HAP-1 (cell line): Measurements from ENCODE around the gene SBK1.
"Not testable (repeated sequence)": the region's sequence is repeated elsewhere in the genome, so short reads cannot be mapped to it uniquely, and the experiment has no call there.

Source experiments
- DNase-seq, 2 experiments: peaks; one replicate each; pipeline ENCODE4 v3.0.0-alpha.2; 2016 to 2020; ENCODE audit warnings: low spot score in 2 of 2
- H3K27me3 ChIP-seq: fragments of 250-450 bp; sonication (Bioruptor Pico); 2 replicates; pipeline ENCODE4 v1.5.1; 2020; ENCODE audit warnings: low read depth, mild to moderate bottlenecking, moderate library complexity
- H3K36me3 ChIP-seq: fragments of 250-450 bp; sonication (Bioruptor Pico); replicated peaks from 2 replicates; pipeline ENCODE4 v1.5.1; 2020; ENCODE audit warnings: mild to moderate bottlenecking
- H3K4me1 ChIP-seq: fragments of 250-450 bp; sonication (Bioruptor Pico); 2 replicates; pipeline ENCODE4 v1.5.1; 2020; ENCODE audit warnings: mild to moderate bottlenecking
- H3K4me3 ChIP-seq: fragments of 250-450 bp; sonication (Bioruptor Pico); 2 replicates; pipeline ENCODE4 v1.5.1; 2020; ENCODE audit warnings: mild to moderate bottlenecking, moderate library complexity
- H3K9me3 ChIP-seq: fragments of 250-450 bp; sonication (Bioruptor Pico); 2 replicates; pipeline ENCODE4 v1.5.1; 2020; ENCODE audit warnings: mild to moderate bottlenecking, moderate library complexity
- in situ Hi-C: fragments of 300-500 bp; cut with MboI; formaldehyde crosslinking; loops from 3 replicates; pipeline ENCODE4 v1.14.3; 2020; ENCODE audit warnings: low sequenced_read_pairs, inconsistent platforms, mixed read lengths

Gene SBK1

GRCh38 chr16:28291651-28292626, at the start of gene SBK1:
SBK1 (plus strand) TSS chr16:28292525; CDS start chr16:28317392, 24,867 bp downstream.
- DNase-seq, result peak; percentile 82 to 84
- in situ Hi-C loops, result no loop called here
- no peaks in the 10 kb centered on the region for H3K9me3 ChIP-seq

GRCh38 chr16:28249483-28249882, 42.8 kb upstream of the SBK1 start:
- H3K27me3 ChIP-seq, H3K4me3 ChIP-seq, H3K9me3 ChIP-seq, H3K36me3 ChIP-seq, DNase-seq, H3K4me1 ChIP-seq, in situ Hi-C loops: not testable (repeated sequence)

More at GRCh38 chr16:28291651-28292626, at the start of gene SBK1:
- no peaks in the 10 kb centered on the region for H3K27me3 ChIP-seq
- peak within 1 kb of the TSS; percentile 68 for H3K4me3 ChIP-seq
- H3K4me1 ChIP-seq, result peaks cover 10% of the 10 kb centered on the region
- H3K36me3 ChIP-seq, result peaks cover 4% of the 10 kb centered on the region; the same call in 1 of the 2 replicates

- H3K4me3 ChIP-seq, result no peak overlapping the region
- no peaks in the 10 kb centered on the region for H3K4me1 ChIP-seq
- no peaks in the 10 kb centered on the region for H3K9me3 ChIP-seq
- H3K36me3 ChIP-seq, result no peaks in the 10 kb centered on the region
- DNase-seq, result no peak
- in situ Hi-C loops, result no loop called here
- no peaks in the 10 kb centered on the region for H3K27me3 ChIP-seq
Observed at GRCh38 chr16:28250999-28251398, 41.3 kb upstream of the SBK1 start.

- no peak overlapping the region for H3K4me3 ChIP-seq
- no peaks in the 10 kb centered on the region for H3K9me3 ChIP-seq
- H3K4me1 ChIP-seq, result no peaks in the 10 kb centered on the region
- H3K36me3 ChIP-seq, result no peaks in the 10 kb centered on the region
- no peaks in the 10 kb centered on the region for H3K27me3 ChIP-seq
- no peak for DNase-seq
- in situ Hi-C loops, result no loop called here
Observed at GRCh38 chr16:28254158-28254557, 38.2 kb upstream of the SBK1 start.

- in situ Hi-C loops, result no loop called here
- no peaks in the 10 kb centered on the region for H3K27me3 ChIP-seq
- no peaks in the 10 kb centered on the region for H3K36me3 ChIP-seq
- no peaks in the 10 kb centered on the region for H3K9me3 ChIP-seq
- no peak overlapping the region for H3K4me3 ChIP-seq
- no peaks in the 10 kb centered on the region for H3K4me1 ChIP-seq
- no peak for DNase-seq
Observed at GRCh38 chr16:28255838-28256237, 36.5 kb upstream of the SBK1 start.

GRCh38 chr16:28257256-28257655, 35.1 kb upstream of the SBK1 start:
- Histone ChIP-seq H3K9me3 (no peaks in the 10 kb centered on the region), H3K4me1 (no peaks in the 10 kb centered on the region), H3K4me3 (no peak overlapping the region), H3K36me3 (no peaks in the 10 kb centered on the region), H3K27me3 (no peaks in the 10 kb centered on the region)
- in situ Hi-C loops, result no loop called here
- DNase-seq, result no peak

DNA sequence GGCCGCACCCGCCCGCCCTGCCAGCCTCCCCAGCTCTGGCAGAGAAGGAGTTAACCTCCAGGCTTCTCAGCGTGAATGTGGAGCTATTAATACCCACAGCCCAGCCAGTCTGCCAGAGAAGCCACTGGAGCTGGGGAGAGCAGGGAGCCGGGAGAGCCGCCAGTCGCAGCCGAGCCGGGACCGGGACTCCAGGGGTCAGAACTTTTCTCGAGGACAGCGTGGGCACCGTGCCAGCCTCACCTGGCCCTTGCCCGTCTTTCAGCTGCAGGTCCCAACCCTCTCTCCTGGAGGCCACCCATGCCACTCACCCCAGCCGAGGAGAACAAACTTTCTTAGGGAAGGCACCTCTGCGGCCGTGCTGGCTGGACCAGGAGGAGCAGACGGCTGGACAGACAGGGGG, 33.8 kb upstream of the SBK1 start:
- Histone ChIP-seq H3K9me3 (no peaks in the 10 kb centered on the region), H3K36me3 (no peaks in the 10 kb centered on the region), H3K4me1 (no peaks in the 10 kb centered on the region), H3K4me3 (no peak overlapping the region), H3K27me3 (no peaks in the 10 kb centered on the region)
- in situ Hi-C loops, result no loop called here
- DNase-seq, result no peak

DNA sequence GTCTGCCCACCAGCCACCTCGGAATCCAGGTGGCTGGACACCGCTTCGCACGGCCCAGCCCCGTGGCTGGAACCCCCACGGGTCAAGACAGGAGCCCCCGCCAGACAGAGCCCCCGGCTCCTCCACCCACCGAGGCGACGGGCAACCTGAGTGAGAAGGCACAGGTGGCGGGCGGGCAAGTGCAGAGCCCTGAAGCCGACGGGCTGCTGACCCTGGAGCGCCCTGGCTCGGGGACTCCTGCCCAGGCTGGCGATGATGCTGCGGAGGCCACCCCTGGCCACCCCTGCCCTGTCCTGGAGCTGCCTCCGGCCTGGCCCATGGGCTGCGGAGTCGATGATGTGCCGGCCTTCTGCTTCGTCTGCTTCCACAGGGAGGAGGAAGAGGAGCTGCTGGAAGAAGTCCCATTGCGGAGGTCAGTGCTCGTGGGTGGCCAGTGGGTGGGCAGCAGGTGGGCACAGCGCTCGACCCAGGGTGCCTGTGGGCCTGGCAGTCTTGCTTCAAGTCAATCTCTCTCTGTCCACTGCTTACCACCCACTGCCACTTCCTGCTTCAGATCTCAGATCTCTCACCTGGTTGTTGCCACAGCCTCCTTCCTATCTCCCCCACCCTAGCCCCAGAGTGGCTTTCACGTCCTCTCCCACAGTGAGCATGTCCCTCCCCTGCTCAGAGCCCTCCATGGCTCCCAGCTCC, 33.1 kb upstream of the SBK1 start:
- no peak overlapping the region for H3K4me3 ChIP-seq
- no peaks in the 10 kb centered on the region for H3K36me3 ChIP-seq
- in situ Hi-C loops, result no loop called here
- no peaks in the 10 kb centered on the region for H3K4me1 ChIP-seq
- H3K27me3 ChIP-seq, result no peaks in the 10 kb centered on the region
- H3K9me3 ChIP-seq, result no peaks in the 10 kb centered on the region
- DNase-seq, result no peak

GRCh38 chr16:28259781-28260150, 32.6 kb upstream of the SBK1 start:
- Histone ChIP-seq H3K27me3 (no peaks in the 10 kb centered on the region), H3K9me3 (no peaks in the 10 kb centered on the region), H3K36me3 (no peaks in the 10 kb centered on the region), H3K4me1 (no peaks in the 10 kb centered on the region), H3K4me3 (no peak overlapping the region)
- no peak for DNase-seq
- in situ Hi-C loops, result no loop called here

DNA sequence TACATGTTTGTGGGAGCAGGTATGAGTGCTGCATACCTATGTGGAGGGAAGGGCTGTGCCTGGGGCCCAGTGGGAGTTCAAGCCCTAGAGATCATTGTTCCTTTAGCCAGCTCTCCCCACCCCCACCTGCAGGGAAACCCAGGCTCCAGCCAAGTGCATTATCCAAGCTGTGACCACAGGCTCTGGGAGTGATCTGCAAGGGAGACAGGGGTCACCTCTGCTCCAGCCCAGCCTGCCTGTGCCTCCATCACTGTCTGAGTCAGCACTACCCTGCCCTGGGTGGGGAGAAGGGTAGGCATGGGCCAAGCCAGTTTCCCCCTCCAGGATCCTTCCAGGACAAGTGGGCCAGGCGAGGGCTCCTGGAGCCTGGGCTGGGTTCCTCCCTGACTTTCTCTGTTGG, 32.1 kb upstream of the SBK1 start:
- DNase-seq, result no peak

DNA sequence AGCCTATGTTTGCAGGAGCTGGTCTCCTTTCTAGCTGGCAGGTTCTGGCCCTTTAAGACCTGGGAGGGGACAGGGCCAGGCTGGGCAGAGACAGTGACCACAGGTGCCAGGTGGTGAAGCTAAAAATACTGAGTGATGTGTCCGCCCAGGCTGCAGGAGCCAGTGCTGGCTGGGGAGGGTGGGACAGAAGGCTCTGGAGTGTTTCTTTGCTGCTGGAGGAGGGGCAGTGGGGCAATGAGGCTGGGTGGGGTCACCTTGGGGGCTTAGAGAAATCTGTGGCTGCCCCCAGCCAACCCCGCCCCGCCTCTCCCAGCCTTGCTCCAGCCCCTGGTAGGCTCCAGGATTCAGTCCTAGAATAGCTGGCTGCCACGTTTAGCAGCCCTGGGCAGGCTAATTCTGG, 30.4 kb upstream of the SBK1 start:
- Histone ChIP-seq H3K9me3 (no peaks in the 10 kb centered on the region), H3K27me3 (no peaks in the 10 kb centered on the region), H3K36me3 (no peaks in the 10 kb centered on the region), H3K4me3 (no peak overlapping the region), H3K4me1 (no peaks in the 10 kb centered on the region)
- no peak for DNase-seq
- in situ Hi-C loops, result no loop called here

More for the DNA sequence above, 32.1 kb upstream of the SBK1 start:
- in situ Hi-C loops, result no loop called here
- Histone ChIP-seq H3K36me3 (no peaks in the 10 kb centered on the region), H3K4me3 (no peak overlapping the region), H3K9me3 (no peaks in the 10 kb centered on the region), H3K27me3 (no peaks in the 10 kb centered on the region), H3K4me1 (no peaks in the 10 kb centered on the region)

DNA sequence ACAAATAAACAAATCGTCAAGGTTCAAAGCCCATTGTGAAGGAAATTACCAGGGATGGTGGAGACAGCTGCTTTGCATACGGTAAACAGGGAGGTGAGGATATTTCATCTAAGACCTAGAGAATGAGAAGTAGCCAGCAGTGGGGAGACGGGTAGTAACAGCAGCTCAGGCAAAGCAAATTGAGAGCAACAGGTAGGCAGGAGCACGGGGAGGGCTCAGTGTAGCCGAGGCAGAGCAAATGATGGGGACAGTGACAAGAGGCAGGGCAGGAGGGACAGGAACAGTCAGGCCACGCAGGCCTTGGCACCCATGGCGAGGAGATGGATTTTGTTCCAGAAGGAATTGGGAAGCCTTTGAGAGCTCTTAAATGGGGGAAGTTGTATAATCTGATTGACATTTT, 29.0 kb upstream of the SBK1 start:
- Histone ChIP-seq H3K4me3 (no peak overlapping the region), H3K9me3 (no peaks in the 10 kb centered on the region), H3K36me3 (no peaks in the 10 kb centered on the region), H3K27me3 (no peaks in the 10 kb centered on the region), H3K4me1 (no peaks in the 10 kb centered on the region)
- in situ Hi-C loops, result no loop called here
- no peak for DNase-seq

GRCh38 chr16:28264656-28265055, 27.7 kb upstream of the SBK1 start:
- in situ Hi-C loops, result no loop called here
- H3K4me3 ChIP-seq, result no peak overlapping the region
- peak; percentile 26 to 62 for DNase-seq
- no peaks in the 10 kb centered on the region for H3K27me3 ChIP-seq
- no peaks in the 10 kb centered on the region for H3K4me1 ChIP-seq
- no peaks in the 10 kb centered on the region for H3K36me3 ChIP-seq
- no peaks in the 10 kb centered on the region for H3K9me3 ChIP-seq

DNA sequence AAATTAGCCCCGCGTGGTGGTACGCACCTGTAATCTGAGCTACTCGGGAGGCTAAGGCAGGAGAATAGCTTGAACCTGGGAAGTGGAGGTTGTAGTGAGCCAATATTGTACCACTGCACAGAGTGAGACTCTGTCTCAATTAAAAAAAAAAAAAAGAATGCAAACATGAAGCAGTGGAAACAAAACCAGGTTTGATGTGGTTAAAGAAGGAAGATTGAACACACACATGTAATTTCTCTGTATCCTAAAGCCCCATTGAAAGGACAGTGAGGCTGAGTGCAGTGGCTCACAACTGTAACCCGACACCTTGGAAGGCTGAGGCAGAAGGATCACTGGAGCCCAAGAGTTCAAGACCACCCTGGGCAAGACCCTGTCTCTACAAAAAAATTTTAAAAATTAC, 26.5 kb upstream of the SBK1 start:
- in situ Hi-C loops, result no loop called here
- Histone ChIP-seq H3K9me3 (no peaks in the 10 kb centered on the region), H3K4me1 (no peaks in the 10 kb centered on the region), H3K27me3 (no peaks in the 10 kb centered on the region), H3K36me3 (no peaks in the 10 kb centered on the region), H3K4me3 (no peak overlapping the region)
- no peak for DNase-seq
